Astrocyte of the spinal cord (primary cell): ENCODE results near the gene HABP4.

Source experiments
- DNase-seq: peaks from one replicate; pipeline ENCODE4 v3.0.0; 2011; ENCODE audit warnings: low read depth, low spot score
- H3K4me3 ChIP-seq: 2 replicates; pipeline ENCODE4 v1.5.1; 2011; ENCODE audit warnings: low read depth, mild to moderate bottlenecking, low read length, moderate library complexity
- in situ Hi-C: cut with HindIII; loops from 2 replicates; pipeline ENCODE4 v1.10.0; 2017; ENCODE audit warnings: low sequenced_read_pairs
- TF ChIP-seq, protein P1 (sequence below): IDR thresholded peaks from 2 replicates; pipeline ENCODE4 v1.5.1; 2012; ENCODE audit warnings: low read depth, mild to moderate bottlenecking, low read length, inconsistent platforms

HABP4 gene

DNA sequence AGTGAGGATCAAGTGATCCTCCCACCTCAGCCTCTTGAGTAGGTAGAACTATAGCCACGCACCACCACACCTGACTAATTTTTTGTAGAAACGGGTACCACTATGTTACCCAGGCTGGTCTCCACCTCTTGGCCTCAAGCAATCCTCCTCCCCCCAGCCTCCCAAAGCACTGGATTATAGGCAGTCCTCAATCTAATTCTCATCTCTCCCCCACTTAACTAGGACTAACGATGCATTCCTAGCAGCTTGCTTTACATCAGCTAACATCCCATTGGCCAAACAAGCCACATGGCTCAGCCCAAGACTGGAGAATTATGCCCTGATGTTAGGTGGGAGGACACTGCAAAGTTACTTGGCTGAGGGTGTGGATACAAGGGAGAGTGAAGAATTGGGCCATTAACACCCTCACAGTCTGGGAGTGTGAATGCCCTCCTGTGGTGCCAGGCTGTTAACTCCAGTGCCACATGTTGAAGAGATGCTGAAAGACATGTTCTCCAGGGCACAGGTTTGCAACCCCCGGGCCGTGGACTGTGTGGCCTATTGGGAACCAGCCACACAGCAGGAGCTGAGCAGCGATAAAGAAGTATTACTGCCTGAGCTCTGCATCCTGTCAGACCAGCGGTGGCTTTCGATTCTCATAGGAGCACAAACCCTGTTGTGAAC lies 26.5 kb upstream of the HABP4 start:
- DNase-seq, result no peak
- in situ Hi-C loops, result no loop called here
- TF ChIP-seq, protein P1, sequence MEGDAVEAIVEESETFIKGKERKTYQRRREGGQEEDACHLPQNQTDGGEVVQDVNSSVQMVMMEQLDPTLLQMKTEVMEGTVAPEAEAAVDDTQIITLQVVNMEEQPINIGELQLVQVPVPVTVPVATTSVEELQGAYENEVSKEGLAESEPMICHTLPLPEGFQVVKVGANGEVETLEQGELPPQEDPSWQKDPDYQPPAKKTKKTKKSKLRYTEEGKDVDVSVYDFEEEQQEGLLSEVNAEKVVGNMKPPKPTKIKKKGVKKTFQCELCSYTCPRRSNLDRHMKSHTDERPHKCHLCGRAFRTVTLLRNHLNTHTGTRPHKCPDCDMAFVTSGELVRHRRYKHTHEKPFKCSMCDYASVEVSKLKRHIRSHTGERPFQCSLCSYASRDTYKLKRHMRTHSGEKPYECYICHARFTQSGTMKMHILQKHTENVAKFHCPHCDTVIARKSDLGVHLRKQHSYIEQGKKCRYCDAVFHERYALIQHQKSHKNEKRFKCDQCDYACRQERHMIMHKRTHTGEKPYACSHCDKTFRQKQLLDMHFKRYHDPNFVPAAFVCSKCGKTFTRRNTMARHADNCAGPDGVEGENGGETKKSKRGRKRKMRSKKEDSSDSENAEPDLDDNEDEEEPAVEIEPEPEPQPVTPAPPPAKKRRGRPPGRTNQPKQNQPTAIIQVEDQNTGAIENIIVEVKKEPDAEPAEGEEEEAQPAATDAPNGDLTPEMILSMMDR, result no peak
- H3K4me3 ChIP-seq, result no peak overlapping the region

DNA sequence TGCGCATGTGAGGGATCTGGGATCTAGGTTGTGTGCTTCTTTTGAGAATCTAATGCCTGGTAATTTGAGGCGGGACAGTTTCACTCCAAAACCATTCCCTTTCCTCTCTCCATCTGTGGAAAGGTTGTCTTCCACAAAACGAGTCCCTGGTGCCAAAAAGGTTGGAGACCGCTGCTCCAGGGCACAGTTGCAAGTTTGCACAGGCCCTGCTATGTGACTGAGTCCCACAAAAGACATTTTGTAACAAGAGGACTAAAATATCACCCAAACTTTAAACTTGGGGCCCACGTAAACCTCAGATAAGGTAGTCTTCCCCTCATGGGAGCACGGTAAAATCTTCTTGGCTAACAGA lies 26.0 kb upstream of the HABP4 start:
- in situ Hi-C loops, result no loop called here
- TF ChIP-seq, protein P1, result no peak
- DNase-seq, result no peak
- H3K4me3 ChIP-seq, result no peak overlapping the region

GRCh38 chr9:96425500-96426169 lies 24.3 kb upstream of the HABP4 start:
- in situ Hi-C loops, result no loop called here
- TF ChIP-seq, protein P1, result no peak

DNA sequence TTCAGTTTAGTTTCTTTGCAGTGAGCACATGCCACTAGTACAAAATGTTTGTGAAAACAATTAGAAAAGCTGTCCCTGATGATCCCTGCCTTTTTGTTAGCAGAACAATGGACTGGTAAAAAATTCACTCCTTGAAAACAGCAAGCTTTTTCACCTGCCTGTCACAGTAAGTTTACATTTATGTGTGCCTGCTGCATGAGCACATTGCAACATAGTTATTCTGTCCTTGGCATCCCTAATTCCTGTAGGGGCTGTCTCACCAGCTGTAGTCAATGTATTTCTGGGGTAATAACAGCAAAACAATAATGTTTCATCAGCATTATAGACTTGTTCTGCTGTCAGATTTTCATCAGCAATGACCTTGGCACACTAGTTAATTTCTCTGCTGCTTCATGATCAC lies 20.2 kb upstream of the HABP4 start:
- no peak for DNase-seq
- TF ChIP-seq, protein P1, result no peak
- no peak overlapping the region for H3K4me3 ChIP-seq
- in situ Hi-C loops, result no loop called here

More at GRCh38 chr9:96425500-96426169, 24.3 kb upstream of the HABP4 start:
- no peak for DNase-seq
- H3K4me3 ChIP-seq, result no peak overlapping the region

DNA sequence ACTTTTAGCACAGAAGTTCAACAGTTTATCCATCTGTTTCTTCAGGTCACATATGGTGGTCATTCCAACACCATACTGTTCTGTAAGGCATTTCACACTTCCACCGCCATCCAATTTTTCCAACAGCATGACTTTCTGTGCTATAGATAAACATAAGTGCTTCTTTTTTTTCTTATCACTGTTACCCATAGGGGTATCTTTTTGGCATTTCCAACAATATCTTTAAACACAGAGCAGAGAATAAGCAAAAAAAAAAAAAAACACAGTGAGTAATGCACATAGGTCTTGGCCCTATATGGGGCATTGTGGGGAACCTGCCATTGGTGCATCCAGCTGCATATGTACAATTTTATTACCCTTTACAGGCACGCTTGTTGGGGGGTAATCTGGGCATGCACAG lies 19.6 kb upstream of the HABP4 start:
- TF ChIP-seq, protein P1, result no peak
- DNase-seq, result no peak
- H3K4me3 ChIP-seq, result no peak overlapping the region
- in situ Hi-C loops, result no loop called here

GRCh38 chr9:96435345-96435744 lies 14.6 kb upstream of the HABP4 start:
- TF ChIP-seq, protein P1, result no peak
- DNase-seq, result no peak
- no peak overlapping the region for H3K4me3 ChIP-seq
- in situ Hi-C loops, result no loop called here
